HUES64 (cell line): Measurements from ENCODE around the gene MTA1.

ENCODE experiments used
- H3K27ac ChIP-seq: 2 replicates; pipeline ENCODE4 v1.7.0; 2013; ENCODE audit warnings: low read depth, low read length, inconsistent platforms
- H3K27me3 ChIP-seq: 2 replicates; pipeline ENCODE4 v1.6.1; 2013; ENCODE audit warnings: mild to moderate bottlenecking, low read length; ENCODE audit not compliant: insufficient read depth
- H3K36me3 ChIP-seq: 2 replicates; pipeline ENCODE4 v1.6.1; 2013; ENCODE audit warnings: mild to moderate bottlenecking, low read length; ENCODE audit not compliant: insufficient read depth
- H3K4me1 ChIP-seq: 2 replicates; pipeline ENCODE4 v1.6.1; 2013; ENCODE audit warnings: mild to moderate bottlenecking, low read length, moderate library complexity; ENCODE audit not compliant: insufficient read depth
- H3K4me3 ChIP-seq: 2 replicates; pipeline ENCODE4 v1.5.1; 2013; ENCODE audit warnings: mild to moderate bottlenecking, low read length, moderate library complexity
- H3K9ac ChIP-seq: 2 replicates; pipeline ENCODE4 v1.6.1; 2013; ENCODE audit warnings: mild to moderate bottlenecking, low read depth, low read length
- H3K9me3 ChIP-seq: 2 replicates; pipeline ENCODE4 v1.6.1; 2013; ENCODE audit warnings: low read depth, low read length; ENCODE audit not compliant: insufficient read depth
- WGBS: fragments of 150-250, 120-280 bp; methylation state at CpG from one replicate; pipeline ENCODE4 v1.1.7; 2013; ENCODE audit warnings: missing lambda C conversion rate; 5-methylcytosine and 5-hydroxymethylcytosine counted together

The MTA1 gene

DNA sequence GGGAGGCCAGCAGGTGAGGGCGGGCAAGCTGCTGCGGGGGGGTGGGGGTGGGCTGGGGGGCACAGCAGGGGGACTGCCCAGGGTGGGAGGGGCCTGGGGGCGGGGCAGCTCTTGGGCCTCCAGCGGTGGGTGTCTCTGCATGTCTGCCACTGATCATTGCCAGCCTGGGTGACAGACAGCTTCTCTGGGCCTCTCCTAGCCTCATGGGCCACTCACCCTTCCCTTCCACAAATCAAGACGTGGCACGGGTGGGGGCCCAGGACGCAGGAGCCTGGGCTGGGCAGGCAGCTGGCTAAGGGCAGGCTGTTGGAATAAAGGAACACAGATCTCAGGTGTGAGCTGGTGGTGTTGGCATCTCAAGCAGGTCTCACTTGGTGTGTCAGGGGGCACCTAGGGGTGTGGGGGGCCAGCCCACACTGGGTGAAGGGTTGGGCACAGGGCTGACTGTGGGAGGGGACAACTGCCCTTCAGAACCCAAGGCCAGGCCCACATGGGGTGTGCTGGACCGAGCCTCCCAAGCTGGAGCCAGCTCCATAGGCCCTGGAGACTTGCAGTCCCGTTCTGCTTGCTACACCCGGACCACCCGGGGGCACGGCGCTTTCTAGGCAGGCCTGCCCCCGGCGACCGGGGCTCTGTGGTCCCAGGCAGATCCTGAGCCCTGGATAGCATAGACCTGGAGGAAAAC, 74.4 kb downstream of the MTA1 start:
- H3K27ac ChIP-seq, result no peak overlapping the region
- H3K27me3 ChIP-seq, result peaks cover 5% of the 10 kb centered on the region; the same call in 1 of the 2 replicates
- H3K9me3 ChIP-seq, result no peaks in the 10 kb centered on the region
- peaks cover 5% of the 10 kb centered on the region; the same call in 1 of the 2 replicates for H3K4me1 ChIP-seq
- H3K36me3 ChIP-seq, result no peaks in the 10 kb centered on the region
- no peak overlapping the region for H3K9ac ChIP-seq
- WGBS, result 94% methylated on average over 15 of the region's 16 CpGs
- no peak overlapping the region for H3K4me3 ChIP-seq

DNA sequence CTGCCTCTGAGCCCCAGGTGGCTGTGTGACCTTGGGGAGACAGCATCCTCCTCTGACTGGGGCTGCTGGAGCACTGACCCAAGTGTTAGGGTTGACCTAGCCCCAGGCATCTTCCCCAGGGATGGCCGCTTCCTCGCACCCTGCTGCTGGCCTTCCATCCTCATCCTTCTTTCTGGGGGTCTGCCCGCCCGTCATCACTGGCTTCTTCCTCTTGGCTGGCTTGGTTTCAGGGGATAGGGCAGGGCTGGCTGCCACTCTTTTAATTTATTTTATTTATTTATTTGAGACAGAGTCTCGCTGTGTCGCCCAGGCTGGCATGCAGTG, 74.9 kb downstream of the MTA1 start:
- Histone ChIP-seq H3K36me3 (no peaks in the 10 kb centered on the region), H3K9ac (no peak overlapping the region), H3K9me3 (no peaks in the 10 kb centered on the region), H3K4me1 (no peaks in the 10 kb centered on the region), H3K27ac (no peak overlapping the region), H3K27me3 (no peaks in the 10 kb centered on the region; the same call in 1 of the 2 replicates), H3K4me3 (no peak overlapping the region)
- 95% methylated on average over 6 of the region's 6 CpGs for whole genome bisulfite sequencing

DNA sequence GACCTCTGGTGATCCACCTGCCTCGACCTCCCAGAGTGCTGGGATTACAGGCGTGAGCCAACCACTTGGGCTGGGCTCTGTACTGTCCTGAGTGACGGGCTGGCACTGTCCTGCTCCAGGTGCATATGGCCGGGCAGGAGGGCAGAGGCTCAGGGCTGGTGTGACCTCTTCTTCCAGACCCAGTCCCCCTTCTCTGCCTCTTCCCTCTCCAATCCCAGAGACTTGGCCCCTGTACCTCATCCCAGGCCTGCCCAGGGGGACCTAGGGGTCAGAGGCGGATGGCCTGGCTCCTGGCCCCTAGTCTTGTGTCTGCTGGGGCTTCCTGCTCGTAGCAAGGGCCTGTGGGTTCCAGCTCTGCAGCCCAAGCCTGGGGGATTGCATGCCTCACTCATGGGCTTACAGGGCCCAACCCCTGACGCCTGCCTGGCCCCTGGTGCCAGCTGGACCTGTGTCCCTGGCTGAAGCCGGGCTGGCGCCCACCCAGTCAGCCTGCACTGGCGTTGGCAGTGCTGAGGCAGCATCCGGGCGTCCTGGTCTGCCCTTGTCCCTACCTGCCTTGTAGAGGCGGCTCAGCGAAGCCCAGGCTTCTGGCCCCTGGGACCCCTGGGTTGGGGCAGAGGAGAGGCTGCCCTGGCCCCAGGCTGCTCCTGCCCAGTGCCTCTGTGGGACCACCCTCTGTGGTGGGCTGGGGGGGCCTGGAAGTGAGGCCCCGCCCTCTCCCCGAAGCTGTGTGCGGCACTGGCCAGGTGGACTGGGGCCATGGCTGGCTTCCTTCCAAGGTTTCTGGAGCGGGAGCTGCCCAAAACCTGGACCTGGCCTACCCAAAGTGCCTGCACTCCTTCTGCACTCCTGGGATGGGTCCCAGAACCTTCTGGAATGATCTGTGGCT, 75.7 kb downstream of the MTA1 start:
- no peaks in the 10 kb centered on the region for H3K4me1 ChIP-seq
- no peaks in the 10 kb centered on the region for H3K9me3 ChIP-seq
- no peaks in the 10 kb centered on the region for H3K36me3 ChIP-seq
- no peak overlapping the region for H3K4me3 ChIP-seq
- no peak overlapping the region for H3K9ac ChIP-seq
- H3K27ac ChIP-seq, result no peak overlapping the region
- WGBS, result 95% methylated on average over 18 of the region's 18 CpGs
- no peaks in the 10 kb centered on the region for H3K27me3 ChIP-seq

DNA sequence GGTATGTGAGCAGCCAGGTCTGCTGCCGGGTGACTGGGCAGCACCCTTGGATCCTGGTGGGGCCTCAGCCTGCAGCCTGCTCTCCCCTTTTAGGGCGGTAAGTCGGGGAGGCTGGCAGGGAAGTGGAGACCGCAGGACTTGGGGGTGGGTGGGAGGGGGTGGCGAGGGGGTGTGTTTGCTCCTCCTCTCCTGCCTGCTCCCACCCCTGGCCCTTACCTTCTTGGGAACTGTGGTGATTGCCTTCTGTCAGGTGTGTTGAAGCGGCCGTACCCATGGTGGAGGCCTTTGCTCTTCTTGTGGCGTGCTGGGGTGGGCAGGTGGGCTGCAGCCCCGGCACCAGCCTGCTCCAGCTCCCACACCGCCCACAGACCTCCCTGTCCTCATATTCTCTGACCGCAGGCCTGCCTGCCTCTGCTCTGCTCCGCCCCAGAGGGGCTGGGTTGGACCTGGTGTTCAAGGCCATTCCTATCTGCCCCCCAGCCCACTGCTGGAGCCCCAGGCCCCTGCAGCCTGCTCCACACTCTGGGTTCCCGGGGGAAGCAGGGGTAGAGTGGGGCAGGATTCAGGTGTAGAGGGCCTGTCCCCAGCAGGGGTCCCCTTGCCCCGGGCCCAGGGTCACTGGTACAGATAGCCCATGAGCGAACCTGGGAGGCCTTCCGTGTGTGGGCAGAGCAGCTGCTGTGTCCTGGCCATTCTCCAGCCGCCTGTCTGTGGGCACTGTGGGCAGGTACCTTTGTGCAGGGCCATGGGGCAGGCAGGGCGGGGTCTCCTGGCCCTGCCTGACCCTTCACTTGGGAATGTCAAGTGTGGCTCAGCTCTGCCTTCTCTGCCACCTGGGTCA, 76.6 kb downstream of the MTA1 start:
- WGBS, result 85% methylated on average over 14 of the region's 18 CpGs
- H3K27me3 ChIP-seq, result no peaks in the 10 kb centered on the region
- H3K27ac ChIP-seq, result no peak overlapping the region
- H3K36me3 ChIP-seq, result no peaks in the 10 kb centered on the region
- no peaks in the 10 kb centered on the region for H3K4me1 ChIP-seq
- H3K4me3 ChIP-seq, result no peak overlapping the region
- H3K9me3 ChIP-seq, result no peaks in the 10 kb centered on the region
- H3K9ac ChIP-seq, result no peak overlapping the region

DNA sequence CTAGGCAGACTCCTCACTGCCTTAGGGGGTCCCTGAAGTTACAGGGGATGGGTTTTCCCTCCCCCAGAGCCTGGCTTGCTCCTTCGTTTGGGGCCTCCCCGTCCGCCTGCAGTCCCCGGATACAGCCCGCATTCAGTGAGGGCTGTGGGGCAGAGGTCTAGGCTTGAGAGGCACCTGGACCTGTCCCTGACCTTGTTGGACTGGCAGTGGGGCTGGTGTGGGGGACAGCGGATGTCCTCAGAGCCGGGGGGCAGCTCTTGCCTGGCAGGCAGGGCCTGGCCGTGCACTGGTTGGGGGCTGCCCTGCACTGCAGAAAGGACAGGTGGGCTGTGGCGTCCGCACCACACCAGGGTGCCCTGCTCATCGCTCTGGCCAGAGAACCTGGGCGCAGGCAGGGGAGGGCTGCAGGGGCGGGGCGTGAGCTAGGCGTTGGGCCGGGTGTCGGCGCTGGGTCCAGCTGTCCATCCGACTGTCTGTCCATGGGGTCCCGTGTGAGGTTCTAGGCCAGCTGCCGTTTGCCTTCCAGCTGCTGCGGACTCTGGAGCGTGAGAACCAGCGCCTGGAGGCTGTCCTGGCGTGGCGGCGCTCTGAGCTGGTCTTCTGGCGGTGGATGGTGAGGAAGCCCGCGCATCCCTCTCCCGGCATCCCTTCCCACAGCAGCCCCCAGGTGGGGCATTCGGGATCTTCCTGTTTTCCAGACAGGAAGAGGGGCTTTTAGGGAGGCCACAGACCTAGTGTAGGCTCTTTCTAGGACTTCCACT, 77.4 kb downstream of the MTA1 start:
- Histone ChIP-seq H3K27me3 (no peaks in the 10 kb centered on the region), H3K4me3 (no peak overlapping the region), H3K27ac (no peak overlapping the region), H3K36me3 (no peaks in the 10 kb centered on the region), H3K9me3 (no peaks in the 10 kb centered on the region), H3K4me1 (no peaks in the 10 kb centered on the region), H3K9ac (no peak overlapping the region)
- 95% methylated on average over 32 of the region's 32 CpGs for WGBS

DNA sequence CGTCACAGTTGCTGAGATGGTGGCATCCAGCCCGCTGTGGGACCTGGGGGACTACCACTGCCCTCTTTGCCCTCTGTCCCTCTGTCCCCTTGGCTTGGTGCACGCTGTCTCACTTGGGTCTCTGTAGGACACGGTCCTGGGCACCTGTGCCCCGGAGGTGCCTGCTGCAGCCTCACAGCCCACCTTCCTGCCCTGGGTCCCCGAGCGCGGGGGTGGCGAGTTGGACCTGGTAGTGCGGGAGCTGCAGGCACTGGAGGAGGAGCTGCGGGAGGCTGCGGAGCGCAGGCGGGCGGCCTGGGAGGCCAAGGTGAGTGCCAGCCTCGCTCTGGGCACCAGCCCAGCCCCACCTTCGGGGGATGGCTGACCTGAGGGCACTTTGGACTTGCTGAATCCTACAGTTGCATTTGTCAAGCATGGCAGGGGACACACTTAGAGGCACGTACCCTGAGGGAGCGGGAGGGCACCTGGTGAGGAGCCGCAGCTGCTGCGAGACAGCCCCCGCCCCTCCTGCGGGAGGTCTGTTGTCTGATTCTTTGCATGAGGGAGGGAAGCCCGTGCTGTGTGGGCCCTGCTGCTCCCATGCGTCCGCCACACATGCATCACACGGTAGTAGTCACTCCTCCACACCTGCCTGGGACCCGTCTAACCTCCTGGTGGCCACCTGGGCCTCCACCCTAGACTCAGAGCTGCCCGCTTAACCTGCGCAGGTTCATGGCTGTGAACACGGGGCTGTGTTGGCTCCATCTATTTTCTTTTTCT, 78.2 kb downstream of the MTA1 start:
- WGBS, result 91% methylated on average over 31 of the region's 31 CpGs
- Histone ChIP-seq H3K9me3 (no peaks in the 10 kb centered on the region), H3K27me3 (no peaks in the 10 kb centered on the region), H3K4me1 (no peaks in the 10 kb centered on the region), H3K27ac (no peak overlapping the region), H3K4me3 (no peak overlapping the region), H3K36me3 (no peaks in the 10 kb centered on the region), H3K9ac (no peak overlapping the region)

DNA sequence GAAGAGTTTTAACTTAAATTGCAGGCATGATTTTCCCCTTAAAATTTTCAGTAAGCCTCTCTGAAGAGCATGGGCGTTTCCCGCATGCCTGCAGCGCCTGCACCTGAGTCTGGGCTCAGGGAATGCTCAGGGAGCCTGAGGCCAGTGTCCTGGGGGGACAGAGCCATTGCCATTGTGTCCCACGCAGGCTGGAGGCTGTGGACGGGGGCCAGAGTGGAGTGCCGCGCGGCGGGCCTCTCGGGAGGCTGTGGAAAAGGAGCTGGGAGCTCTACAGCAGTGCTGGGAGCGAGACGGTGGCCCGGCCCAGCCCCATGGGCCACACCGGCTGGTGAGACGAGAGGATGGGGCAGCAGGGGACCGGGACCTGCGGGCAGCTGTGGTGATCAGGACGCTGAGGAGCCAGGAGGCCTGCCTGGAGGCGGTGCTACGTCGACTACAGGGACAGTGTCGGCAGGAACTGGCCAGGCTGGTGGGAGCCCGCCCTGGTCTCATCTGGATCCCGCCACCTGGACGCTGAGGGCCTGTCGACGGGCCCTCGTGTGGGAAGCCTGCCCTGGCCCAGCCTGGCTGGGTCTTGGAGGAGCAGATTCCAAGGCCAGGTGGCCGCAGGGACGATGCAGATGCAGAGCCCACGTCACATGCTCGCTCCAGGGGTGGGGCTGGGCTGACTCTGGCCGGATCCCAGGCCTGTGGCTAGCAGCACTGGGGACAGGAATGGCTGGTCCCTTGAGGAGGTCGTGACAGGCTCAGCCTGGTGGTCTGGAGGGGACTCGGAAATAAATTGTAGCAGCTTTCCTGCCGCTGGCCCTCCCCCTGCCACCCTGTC, 79.0 kb downstream of the MTA1 start:
- H3K27ac ChIP-seq, result no peak overlapping the region
- 85% methylated on average over 36 of the region's 36 CpGs for WGBS
- no peaks in the 10 kb centered on the region for H3K4me1 ChIP-seq
- H3K36me3 ChIP-seq, result no peaks in the 10 kb centered on the region
- no peaks in the 10 kb centered on the region for H3K9me3 ChIP-seq
- no peaks in the 10 kb centered on the region for H3K27me3 ChIP-seq
- H3K4me3 ChIP-seq, result no peak overlapping the region
- no peak overlapping the region for H3K9ac ChIP-seq

DNA sequence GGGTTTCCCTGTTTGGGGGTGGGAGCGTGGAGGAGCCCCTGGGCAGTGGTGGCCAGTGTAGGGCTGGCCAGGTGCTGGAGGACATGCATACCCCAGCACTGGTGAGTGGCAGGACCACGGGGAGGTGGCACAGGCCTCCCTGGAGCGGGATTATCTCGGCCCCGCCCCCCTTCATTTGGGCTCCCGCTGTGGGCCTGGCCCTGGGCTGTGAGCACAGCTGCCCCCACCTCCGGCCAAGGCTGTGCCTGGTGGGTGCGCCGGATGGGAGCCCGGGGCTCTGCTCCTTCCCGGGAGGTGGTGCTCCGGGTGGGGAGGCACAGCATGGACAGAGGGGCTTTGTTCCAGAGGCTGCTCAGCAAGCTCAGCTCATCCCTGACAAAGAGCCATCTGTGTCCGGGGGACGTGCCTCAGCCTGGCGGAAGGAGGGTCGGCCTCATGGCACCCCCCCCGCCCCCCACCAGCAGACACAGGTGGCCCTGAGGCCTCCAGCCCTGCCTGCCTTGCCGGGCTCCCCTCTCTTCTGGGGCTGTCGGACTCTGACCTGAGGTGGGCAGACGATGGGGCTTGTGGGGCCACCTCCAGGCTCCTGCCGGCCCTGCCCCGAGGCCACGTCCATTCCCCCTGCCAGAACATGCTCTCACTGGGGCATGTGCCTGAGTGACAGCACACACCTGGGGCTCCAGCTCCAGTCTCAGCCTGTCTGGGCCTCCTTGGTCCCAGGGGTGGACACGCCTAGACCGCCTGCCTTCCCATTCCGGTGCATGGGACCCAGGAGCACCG, 79.8 kb downstream of the MTA1 start:
- Histone ChIP-seq H3K27ac (no peak overlapping the region), H3K4me1 (no peaks in the 10 kb centered on the region), H3K36me3 (no peaks in the 10 kb centered on the region), H3K9me3 (no peaks in the 10 kb centered on the region), H3K4me3 (no peak overlapping the region), H3K9ac (no peak overlapping the region), H3K27me3 (no peaks in the 10 kb centered on the region)
- 82% methylated on average over 27 of the region's 27 CpGs for WGBS

DNA sequence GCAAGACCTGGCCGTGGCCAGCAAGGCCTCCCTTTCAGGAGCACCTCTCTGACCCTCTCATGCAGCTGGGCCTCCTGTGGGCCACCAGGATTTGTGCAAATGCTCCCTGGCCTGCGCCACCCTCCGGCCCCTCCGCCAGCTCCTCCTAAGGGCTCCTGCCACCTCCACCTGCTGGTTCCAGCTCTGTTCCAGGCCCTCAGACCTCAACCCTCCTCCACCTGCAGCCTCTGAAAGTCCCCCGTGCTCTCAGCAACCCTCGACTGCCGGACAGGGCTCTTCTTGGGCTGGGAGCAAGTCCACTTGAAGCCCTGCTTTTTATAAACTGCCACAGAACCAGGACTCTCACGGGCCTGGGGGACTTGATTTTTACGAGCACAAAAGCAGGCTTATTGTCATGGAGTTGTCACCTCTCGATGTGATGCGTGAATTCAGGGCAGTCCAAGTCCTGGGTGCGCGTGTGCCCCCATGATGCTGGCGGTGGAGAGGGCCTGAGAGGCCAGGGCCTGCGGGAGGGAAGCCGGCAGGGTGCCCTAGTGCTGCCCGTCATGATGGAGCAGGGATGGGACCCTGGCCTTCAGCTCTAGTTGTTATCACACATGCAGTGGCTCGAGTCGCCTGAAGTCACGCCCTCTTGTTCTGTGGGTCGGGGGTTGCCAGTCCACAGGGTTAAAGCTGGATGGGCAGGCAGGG, 80.6 kb downstream of the MTA1 start:
- 91% methylated on average over 21 of the region's 21 CpGs for WGBS
- H3K9me3 ChIP-seq, result no peaks in the 10 kb centered on the region
- no peak overlapping the region for H3K9ac ChIP-seq
- H3K4me3 ChIP-seq, result no peak overlapping the region
- no peaks in the 10 kb centered on the region for H3K27me3 ChIP-seq
- no peaks in the 10 kb centered on the region for H3K36me3 ChIP-seq
- H3K27ac ChIP-seq, result no peak overlapping the region
- H3K4me1 ChIP-seq, result no peaks in the 10 kb centered on the region
